ENCODE data around the gene GABBR2. TPM values are rescaled to one million over a fixed set of nuclear protein-coding genes. Genes with fewer than 3 reads are reported as not detected.

Gene GABBR2
- total RNA-seq, 1 donor from 2014 or later, result 0.74 TPM

DNA sequence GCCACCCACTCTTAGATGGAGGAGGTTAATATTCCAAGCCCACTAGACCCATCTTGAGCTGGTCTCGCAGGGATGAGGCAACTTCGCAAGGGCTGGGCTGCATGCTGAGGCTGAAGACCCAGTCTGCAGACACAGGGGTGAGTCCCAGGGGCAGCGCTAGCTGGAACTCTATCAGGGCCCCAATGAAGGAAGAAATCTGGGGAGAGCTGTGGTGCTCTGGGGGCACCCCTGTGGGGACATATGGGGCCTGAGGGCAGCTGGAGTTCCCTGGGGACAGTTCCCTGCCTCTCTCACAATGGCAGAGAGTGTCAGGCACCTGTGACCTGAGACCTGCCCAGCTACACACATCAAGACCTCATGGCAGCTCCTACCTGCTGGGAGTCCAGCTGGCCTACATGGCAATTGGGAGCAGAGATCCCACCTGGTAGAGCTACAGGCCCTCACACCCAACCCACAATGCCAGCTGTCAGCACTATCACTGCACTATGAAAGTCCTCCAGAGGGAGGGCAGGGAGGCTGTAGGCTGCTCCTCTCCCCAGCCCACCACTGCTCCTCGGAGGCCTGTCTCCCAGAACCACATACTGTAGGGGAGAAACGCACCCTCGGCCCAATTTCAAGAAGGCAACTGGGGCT, 202.2 kb downstream of the GABBR2 start:
- peaks cover 8% of the 10 kb centered on the region for H3K4me1 Mint-ChIP-seq
- no peak for DNase-seq (ENCODE audit: low spot score in 2 of 2, unreplicated experiment in 2 of 2)
- peaks cover 15% of the 10 kb centered on the region for H3K27me3 Mint-ChIP-seq (ENCODE audit: low read depth)
- H3K4me3 Mint-ChIP-seq, result no peak overlapping the region
- no peak overlapping the region for H3K27ac Mint-ChIP-seq
- H3K9me3 Mint-ChIP-seq, result peaks cover 6% of the 10 kb centered on the region
- TF ChIP-seq, protein P1, sequence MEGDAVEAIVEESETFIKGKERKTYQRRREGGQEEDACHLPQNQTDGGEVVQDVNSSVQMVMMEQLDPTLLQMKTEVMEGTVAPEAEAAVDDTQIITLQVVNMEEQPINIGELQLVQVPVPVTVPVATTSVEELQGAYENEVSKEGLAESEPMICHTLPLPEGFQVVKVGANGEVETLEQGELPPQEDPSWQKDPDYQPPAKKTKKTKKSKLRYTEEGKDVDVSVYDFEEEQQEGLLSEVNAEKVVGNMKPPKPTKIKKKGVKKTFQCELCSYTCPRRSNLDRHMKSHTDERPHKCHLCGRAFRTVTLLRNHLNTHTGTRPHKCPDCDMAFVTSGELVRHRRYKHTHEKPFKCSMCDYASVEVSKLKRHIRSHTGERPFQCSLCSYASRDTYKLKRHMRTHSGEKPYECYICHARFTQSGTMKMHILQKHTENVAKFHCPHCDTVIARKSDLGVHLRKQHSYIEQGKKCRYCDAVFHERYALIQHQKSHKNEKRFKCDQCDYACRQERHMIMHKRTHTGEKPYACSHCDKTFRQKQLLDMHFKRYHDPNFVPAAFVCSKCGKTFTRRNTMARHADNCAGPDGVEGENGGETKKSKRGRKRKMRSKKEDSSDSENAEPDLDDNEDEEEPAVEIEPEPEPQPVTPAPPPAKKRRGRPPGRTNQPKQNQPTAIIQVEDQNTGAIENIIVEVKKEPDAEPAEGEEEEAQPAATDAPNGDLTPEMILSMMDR (IDR thresholded peaks at IDR 0.05; ENCODE audit: unreplicated experiment), result no peak
- no peaks in the 10 kb centered on the region for H3K36me3 Mint-ChIP-seq

DNA sequence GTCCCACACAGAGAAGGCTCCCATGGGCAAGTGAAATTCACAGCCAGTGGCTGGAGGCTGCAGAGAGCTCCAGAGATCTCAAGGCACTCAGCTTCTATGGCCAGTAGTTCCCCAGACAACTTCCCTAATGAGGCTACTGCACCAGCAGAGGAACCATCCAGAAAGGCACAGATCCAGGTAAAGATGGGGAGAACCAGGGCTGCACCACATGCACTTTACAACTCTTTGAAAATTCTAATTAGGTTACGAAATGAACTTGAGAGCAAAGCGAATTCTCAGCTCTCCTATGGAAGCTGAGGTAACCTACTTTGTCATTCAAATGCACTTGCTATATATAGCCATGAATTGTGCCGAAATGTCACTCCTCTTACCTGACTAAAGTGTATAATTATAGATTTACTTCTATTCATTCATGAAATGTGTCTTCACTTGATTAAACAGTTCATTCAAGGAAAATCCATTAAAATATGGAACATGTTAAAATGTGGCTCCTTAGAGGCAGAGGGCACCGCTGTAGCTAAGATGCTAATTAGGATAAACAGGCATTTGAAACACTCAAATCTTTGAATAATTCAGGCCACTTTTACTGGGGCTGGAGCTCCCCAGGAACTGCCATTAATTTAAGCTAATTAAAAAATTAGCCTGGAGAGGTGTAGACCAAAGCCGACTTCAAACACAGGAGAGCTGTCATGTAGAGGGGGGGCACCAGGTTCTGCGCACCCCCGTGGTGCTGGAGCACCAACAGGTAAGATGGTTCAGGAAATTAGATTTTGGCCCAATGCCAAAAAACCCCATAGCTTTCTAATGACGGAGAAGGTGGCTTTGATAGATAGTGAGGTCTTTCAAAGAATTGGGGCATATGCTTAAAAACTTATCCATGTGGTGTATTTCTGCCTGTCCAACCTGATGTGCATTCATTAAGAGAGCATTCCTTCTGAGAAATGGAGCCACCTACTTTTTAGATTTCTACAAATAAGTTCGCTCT, 204.1 kb downstream of the GABBR2 start:
- H3K27ac Mint-ChIP-seq, result no peak overlapping the region
- H3K4me1 Mint-ChIP-seq, result peaks cover 8% of the 10 kb centered on the region
- DNase-seq (ENCODE audit: low spot score in 2 of 2, unreplicated experiment in 2 of 2), result no peak
- peaks cover 3% of the 10 kb centered on the region for H3K9me3 Mint-ChIP-seq
- peaks cover 12% of the 10 kb centered on the region for H3K27me3 Mint-ChIP-seq (ENCODE audit: low read depth)
- no peaks in the 10 kb centered on the region for H3K36me3 Mint-ChIP-seq
- TF ChIP-seq, protein P1 (IDR thresholded peaks at IDR 0.05; ENCODE audit: unreplicated experiment), result no peak
- no peak overlapping the region for H3K4me3 Mint-ChIP-seq

DNA sequence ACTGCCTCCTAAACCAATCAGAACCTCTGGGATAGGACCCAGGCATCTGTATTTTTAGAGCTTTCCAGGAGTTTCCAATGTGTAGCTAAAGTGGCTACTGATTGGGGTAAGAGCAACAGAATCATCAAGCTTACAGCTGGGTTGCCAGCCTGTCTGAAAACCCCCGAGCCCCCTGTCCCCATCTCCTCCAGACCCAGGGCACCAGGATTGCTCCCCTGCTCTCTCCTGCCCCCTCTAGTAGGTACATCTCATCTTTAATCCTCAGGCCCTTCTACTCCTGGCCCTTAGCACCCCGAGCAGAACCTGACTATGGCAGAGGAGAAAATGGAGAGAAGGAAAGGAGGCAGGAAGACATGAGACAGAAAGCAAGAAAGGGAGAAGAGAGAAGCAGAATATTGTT, 204.9 kb downstream of the GABBR2 start:
- Mint-ChIP-seq H3K36me3 (no peaks in the 10 kb centered on the region), H3K27me3 (ENCODE audit: low read depth) (peaks cover 9% of the 10 kb centered on the region), H3K27ac (no peak overlapping the region), H3K4me3 (no peak overlapping the region), H3K9me3 (no peaks in the 10 kb centered on the region), H3K4me1 (peaks cover 8% of the 10 kb centered on the region)
- TF ChIP-seq, protein P1 (IDR thresholded peaks at IDR 0.05; ENCODE audit: unreplicated experiment), result no peak
- no peak for DNase-seq (ENCODE audit: low spot score in 2 of 2, unreplicated experiment in 2 of 2)

DNA sequence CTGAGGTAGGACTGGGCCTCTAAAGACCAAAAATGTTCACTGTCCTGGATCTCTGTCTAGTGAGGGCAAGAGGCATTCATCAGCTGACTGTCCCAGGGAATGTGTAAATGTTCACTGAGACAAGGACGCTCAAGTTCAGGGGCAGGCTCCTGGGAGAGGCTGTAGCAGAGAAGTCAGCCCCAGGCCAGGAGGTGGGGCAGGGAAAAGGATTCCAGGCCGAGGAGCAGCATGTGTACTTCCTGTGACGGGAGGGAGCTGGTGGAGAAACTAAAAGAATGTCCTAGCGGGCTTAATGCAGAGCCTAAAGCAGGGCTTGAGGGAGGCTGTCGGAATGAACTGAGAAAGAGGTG, 205.8 kb downstream of the GABBR2 start:
- TF ChIP-seq, protein P1 (IDR thresholded peaks at IDR 0.05; ENCODE audit: unreplicated experiment), result no peak
- peaks cover 9% of the 10 kb centered on the region for H3K27me3 Mint-ChIP-seq (ENCODE audit: low read depth)
- no peak for DNase-seq (ENCODE audit: low spot score in 2 of 2, unreplicated experiment in 2 of 2)
- no peaks in the 10 kb centered on the region for H3K9me3 Mint-ChIP-seq
- peak overlapping the region; percentile 65 for H3K27ac Mint-ChIP-seq
- H3K4me1 Mint-ChIP-seq, result peaks cover 8% of the 10 kb centered on the region
- no peaks in the 10 kb centered on the region for H3K36me3 Mint-ChIP-seq
- no peak overlapping the region for H3K4me3 Mint-ChIP-seq

DNA sequence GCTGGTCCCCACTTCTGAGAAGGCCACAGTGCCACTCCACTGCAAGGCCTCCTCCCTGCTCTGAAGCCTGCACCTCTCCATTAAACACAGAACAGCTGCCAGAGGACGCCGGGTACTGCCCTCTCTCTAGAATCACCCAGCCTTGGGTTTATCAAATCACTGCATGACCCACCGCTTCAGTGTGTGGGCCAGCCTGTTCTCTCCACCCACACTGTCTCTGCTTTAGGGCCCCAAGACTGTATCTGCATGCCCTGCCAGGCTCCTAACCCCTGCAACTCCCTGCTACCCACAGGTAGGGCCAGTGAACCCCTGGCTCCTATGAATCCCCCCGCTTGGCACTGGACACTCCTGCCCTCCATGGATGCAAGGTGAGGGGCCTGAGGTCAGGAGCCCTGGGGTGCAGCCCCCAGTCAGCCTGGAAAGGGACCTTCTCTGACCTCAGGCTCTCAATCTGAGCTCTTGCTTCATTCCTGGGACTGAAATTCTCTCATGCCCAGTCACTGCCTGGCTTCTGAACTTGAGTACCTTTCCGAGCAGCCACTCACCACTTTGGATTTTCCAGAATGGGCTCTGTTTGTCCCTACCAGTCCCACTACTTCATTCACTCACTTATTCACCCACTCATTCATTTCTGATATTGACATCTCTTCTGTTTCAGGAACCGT, 206.3 kb downstream of the GABBR2 start:
- no peak overlapping the region for H3K27ac Mint-ChIP-seq
- H3K27me3 Mint-ChIP-seq (ENCODE audit: low read depth), result peaks cover 10% of the 10 kb centered on the region
- H3K9me3 Mint-ChIP-seq, result no peaks in the 10 kb centered on the region
- H3K4me3 Mint-ChIP-seq, result no peak overlapping the region
- no peak for DNase-seq (ENCODE audit: low spot score in 2 of 2, unreplicated experiment in 2 of 2)
- TF ChIP-seq, protein P1 (IDR thresholded peaks at IDR 0.05; ENCODE audit: unreplicated experiment), result no peak
- no peaks in the 10 kb centered on the region for H3K36me3 Mint-ChIP-seq
- H3K4me1 Mint-ChIP-seq, result peaks cover 8% of the 10 kb centered on the region

All from mesothelial cell of epicardium (in vitro differentiated cells).